ENCODE measurements around the gene HGFAC.

HGFAC gene

DNA sequence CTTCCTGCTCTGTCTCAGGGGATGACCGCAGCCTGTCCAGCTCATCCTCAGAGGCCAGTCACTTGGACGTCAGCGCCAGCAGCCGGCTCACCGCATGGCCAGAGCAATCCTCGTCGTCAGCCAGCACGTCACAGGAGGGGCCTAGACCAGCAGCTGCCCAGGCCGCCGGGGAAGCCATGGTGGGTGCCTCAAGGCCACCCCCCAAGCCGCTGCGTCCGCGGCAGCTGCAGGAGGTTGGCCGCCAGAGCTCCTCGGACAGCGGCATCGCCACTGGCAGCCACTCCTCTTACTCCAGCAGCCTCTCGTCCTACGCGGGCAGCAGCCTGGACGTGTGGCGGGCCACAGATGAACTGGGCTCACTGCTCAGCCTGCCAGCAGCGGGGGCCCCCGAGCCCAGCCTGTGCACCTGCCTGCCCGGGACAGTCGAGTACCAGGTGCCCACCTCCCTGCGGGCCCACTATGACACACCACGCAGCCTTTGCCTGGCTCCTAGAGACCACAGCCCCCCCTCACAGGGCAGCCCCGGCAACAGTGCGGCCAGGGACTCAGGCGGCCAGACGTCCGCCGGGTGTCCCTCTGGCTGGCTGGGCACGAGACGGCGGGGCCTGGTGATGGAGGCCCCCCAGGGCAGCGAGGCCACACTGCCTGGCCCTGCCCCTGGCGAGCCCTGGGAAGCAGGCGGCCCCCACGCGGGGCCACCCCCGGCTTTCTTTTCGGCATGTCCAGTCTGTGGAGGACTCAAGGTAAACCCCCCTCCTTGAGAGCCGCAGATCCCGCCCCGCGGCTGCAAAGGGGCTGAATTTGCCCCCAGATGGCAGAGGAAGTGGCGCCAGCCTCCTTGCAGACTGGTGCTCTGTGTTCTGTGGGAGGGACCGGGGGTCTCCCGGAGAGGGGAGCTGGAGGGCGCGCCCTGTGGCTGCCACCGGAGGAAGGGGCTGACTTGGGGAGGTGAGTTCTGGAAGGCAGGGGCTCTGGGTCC, 51.3 kb downstream of the HGFAC start:
- DNase-seq: no peak

GRCh38 chr4:3493720-3494461, 52.1 kb downstream of the HGFAC start:
- DNase-seq: no peak

DNA sequence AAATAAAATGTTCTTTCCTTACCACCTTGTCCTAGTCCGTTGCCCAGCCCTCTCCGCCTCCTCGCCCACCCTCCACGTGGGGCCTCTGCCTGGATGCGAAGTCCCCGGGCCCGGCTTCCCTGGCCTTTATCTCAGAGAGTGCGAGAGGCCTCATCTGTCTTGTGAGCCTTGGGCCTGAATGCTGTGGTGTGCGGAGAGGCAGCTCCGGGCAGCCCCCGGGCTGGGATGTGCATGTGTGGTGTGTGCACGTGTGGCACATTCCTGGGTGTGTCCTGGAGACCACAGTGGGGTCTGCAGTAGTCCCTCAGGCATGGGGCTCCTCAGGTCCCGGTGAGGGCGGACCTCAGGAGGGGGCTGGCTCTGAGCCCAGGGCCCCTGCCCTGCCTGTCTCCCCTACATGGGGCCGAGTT, 52.7 kb downstream of the HGFAC start:
- DNase-seq: no peak

- DNase-seq: no peak
Observed at GRCh38 chr4:3495204-3495975, 53.6 kb downstream of the HGFAC start.

- DNase-seq: no peak
Observed at GRCh38 chr4:3496021-3496420, 54.3 kb downstream of the HGFAC start.

- no peak for DNase-seq
Observed at GRCh38 chr4:3497095-3497494, 55.3 kb downstream of the HGFAC start.

DNA sequence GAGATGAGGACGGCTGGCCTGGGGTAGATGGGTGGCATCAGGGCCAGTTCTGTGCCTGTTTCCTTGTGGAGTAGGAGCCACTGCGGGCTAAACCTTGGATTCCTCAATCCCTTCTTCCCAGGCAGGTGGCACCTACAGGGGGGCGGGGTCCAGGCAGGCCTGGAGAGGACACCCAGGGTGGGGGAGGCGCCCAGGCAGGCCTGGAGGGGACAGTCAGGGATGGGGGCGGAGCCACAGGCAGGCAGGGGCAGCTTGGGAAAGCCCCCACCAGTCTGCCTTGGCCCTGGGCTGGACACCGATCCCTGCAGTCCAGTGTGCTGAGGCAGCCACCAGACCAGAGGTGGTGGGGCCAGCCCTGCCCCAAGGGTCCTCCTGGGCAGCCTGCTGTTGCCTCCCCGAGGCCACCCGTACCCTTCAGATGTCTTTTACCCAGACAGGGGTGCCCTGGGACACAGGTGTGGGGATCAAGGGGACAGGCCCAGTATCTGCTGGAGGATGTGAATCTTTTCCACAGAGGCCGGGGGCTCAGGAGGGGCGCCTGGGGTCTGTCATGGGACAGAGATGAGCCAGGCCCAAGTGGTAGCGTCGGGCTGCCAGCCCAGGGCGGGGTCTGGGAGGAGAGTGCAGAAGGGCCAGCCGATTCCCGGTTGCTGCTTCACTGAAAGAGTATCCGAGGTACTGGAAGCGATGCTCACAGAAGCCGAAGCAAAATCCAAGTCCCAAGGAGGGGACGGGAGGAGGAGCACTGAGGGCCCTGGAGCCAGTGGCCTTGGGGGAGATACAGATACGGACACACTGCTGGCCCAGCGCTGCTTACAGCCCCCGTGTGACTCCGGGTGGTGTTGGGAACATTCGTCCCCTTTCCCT, 56.0 kb downstream of the HGFAC start:
- no peak for DNase-seq

DNA sequence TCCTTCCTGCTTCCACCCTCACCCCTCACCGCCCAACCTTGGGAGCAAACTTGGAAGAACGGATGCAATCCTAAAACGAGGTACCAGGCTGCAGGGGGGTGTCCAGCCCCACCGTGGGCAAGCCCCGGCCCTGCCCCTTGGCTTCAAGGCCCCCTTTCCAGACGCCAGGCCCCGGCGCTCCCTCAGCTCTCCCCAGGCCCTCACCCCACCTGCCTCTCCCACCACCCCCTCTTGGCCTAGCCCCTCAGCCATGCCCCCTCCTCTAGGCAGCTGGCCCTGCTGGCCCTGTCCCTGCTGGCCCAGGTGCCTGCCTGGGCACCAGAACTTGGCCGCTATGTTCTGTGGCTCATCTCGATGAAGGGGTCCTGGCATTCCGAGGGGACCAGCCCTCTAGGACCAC, 56.6 kb downstream of the HGFAC start:
- no peak for DNase-seq
